HG02938 (cell line): ENCODE results near the gene RIC1.
"Not testable (repeated sequence)": the region's sequence is repeated elsewhere in the genome, so short reads cannot be mapped to it uniquely, and the experiment has no call there.

Experiments
- ATAC-seq: cut with Tn5 transposase; IDR thresholded peaks from one replicate; pipeline ENCODE4 v1.9.1; 2021; ENCODE audit warnings: mild to moderate bottlenecking, moderate library complexity; ENCODE audit not compliant: unreplicated experiment

The RIC1 gene

GRCh38 chr9:5667391-5667790, 38.5 kb downstream of the RIC1 start:
- no peak for ATAC-seq

GRCh38 chr9:5670079-5670478, 41.2 kb downstream of the RIC1 start:
- no peak for ATAC-seq

- no peak for ATAC-seq
These were observed 42.9 kb downstream of the RIC1 start for GRCh38 chr9:5671711-5672353.

GRCh38 chr9:5675046-5675445, 46.1 kb downstream of the RIC1 start:
- not testable (repeated sequence) for ATAC-seq

- not testable (repeated sequence) for ATAC-seq
These were observed 54.7 kb downstream of the RIC1 start for GRCh38 chr9:5683591-5683990.

- ATAC-seq = no peak
These were observed 55.2 kb downstream of the RIC1 start for GRCh38 chr9:5684101-5684500.

GRCh38 chr9:5688109-5688508, 59.2 kb downstream of the RIC1 start:
- no peak for ATAC-seq

- ATAC-seq = no peak
These were observed 61.4 kb downstream of the RIC1 start for GRCh38 chr9:5690278-5690677.

- ATAC-seq = no peak
These were observed 67.0 kb downstream of the RIC1 start for GRCh38 chr9:5695860-5696259.

- ATAC-seq = no peak
These were observed 68.0 kb downstream of the RIC1 start for GRCh38 chr9:5696884-5697283.

- ATAC-seq = no peak
These were observed 69.1 kb downstream of the RIC1 start for GRCh38 chr9:5698004-5698403.

- no peak for ATAC-seq
These were observed 70.1 kb downstream of the RIC1 start for GRCh38 chr9:5698810-5699556.

- ATAC-seq = no peak
These were observed 79.5 kb downstream of the RIC1 start for GRCh38 chr9:5708414-5708813.

GRCh38 chr9:5712651-5713390, 83.9 kb downstream of the RIC1 start:
- no peak for ATAC-seq

- ATAC-seq = no peak
These were observed 85.8 kb downstream of the RIC1 start for GRCh38 chr9:5714501-5715401.

- no peak for ATAC-seq
These were observed 86.7 kb downstream of the RIC1 start for GRCh38 chr9:5715548-5716127.

GRCh38 chr9:5717434-5717833, 88.5 kb downstream of the RIC1 start:
- ATAC-seq = not testable (repeated sequence)

- ATAC-seq = no peak
These were observed 89.6 kb downstream of the RIC1 start for GRCh38 chr9:5718296-5719032.

- ATAC-seq = no peak
These were observed 90.4 kb downstream of the RIC1 start for GRCh38 chr9:5719100-5719926.
